T-helper 2 cell treated with Interferon-gamma antibody and Interleukin-4, amounts not matched to agents 100 ng/mL and 5 ng/mL, for 36 hours (primary cell): ENCODE data around the gene OSBPL3. TPM values are rescaled to one million over a fixed set of nuclear protein-coding genes. Genes with fewer than 3 reads are reported as not detected.

Experiments used
- intact Hi-C: fragments of 100-400 bp; cut with micrococcal nuclease; formaldehyde crosslinking; loops from one replicate; pipeline ENCODE4 v1.15.1; 2023
- total RNA-seq: library from RNA; stranded (reverse); gene quantifications from 2 replicates; pipeline ENCODE4 v1.2.3, GENCODE V29; 2022

Gene OSBPL3
- total RNA-seq, 1 donor from 2014 or later: 106 TPM

GRCh38 chr7:24773646-24774045, 206.3 kb downstream of the OSBPL3 start:
- intact Hi-C loops: no loop called here

- intact Hi-C loops: no loop called here
Measured at GRCh38 chr7:24769851-24770250, 210.1 kb downstream of the OSBPL3 start.

- intact Hi-C loops: no loop called here
Measured at GRCh38 chr7:24769014-24769830, 210.8 kb downstream of the OSBPL3 start.

- intact Hi-C loops: no loop called here
Measured at GRCh38 chr7:24767878-24768569, 212.0 kb downstream of the OSBPL3 start.

- intact Hi-C loops: no loop called here
Measured at GRCh38 chr7:24764972-24765744, 214.8 kb downstream of the OSBPL3 start.

GRCh38 chr7:24764011-24764410, 216.0 kb downstream of the OSBPL3 start:
- intact Hi-C loops: no loop called here

- intact Hi-C loops: no loop called here
Measured at GRCh38 chr7:24763303-24763901, 216.6 kb downstream of the OSBPL3 start.

GRCh38 chr7:24762771-24763170, 217.2 kb downstream of the OSBPL3 start:
- intact Hi-C loops: no loop called here

- intact Hi-C loops: no loop called here
Measured at GRCh38 chr7:24760968-24761367, 219.0 kb downstream of the OSBPL3 start.

- intact Hi-C loops: loop anchor here (2.0 to 5.0 kb wide), 3 partner anchors 63 to 223 kb away; partner anchors contain the start of gene OSBPL3
Measured at GRCh38 chr7:24757353-24758275, 222.4 kb downstream of the OSBPL3 start, which contains the start of gene GSDME. TSS of gene GSDME (minus strand) at chr7:24757464. CDS start at chr7:24749774, 7,690 bp downstream.

- intact Hi-C loops: loop anchor here (2.0 to 5.0 kb wide), 3 partner anchors 64 to 224 kb away; partner anchors contain the start of gene OSBPL3
Measured at GRCh38 chr7:24756545-24757352, 223.2 kb downstream of the OSBPL3 start.

- intact Hi-C loops: loop anchor here (1.0 to 5.0 kb wide), 5 partner anchors 27 to 343 kb away; partner anchors contain the start of gene OSBPL3
Measured at GRCh38 chr7:24755541-24756407, 224.2 kb downstream of the OSBPL3 start.

- intact Hi-C loops: loop anchor here (1.0 to 5.0 kb wide), 3 partner anchors 26 to 343 kb away; no protein-coding TSS in a partner anchor
Measured at GRCh38 chr7:24754906-24755506, 225.0 kb downstream of the OSBPL3 start.

GRCh38 chr7:24752073-24752800, 227.7 kb downstream of the OSBPL3 start:
- intact Hi-C loops: no loop called here

GRCh38 chr7:24751484-24751883, 228.5 kb downstream of the OSBPL3 start:
- intact Hi-C loops: no loop called here

GRCh38 chr7:24750441-24751055, 229.4 kb downstream of the OSBPL3 start:
- intact Hi-C loops: no loop called here
